Activated CD8-positive, alpha-beta memory T cell treated with anti-CD3 and anti-CD28 coated beads for 36 hours (primary cell): ENCODE measurements around the gene MRO. TPM values are rescaled to one million over a fixed set of nuclear protein-coding genes. Genes with fewer than 3 reads are reported as not detected.

Source experiments
- CTCF ChIA-PET: fragments of 350-600 bp; sonication (Branson Sonifier 250); formaldehyde crosslinking; loops from one replicate; lab custom pipeline; 2021; ENCODE audit warnings: antibody characterized with exemption; lab: Charles Lee
- POLR2A ChIA-PET: fragments of 350-600 bp; sonication (Branson Sonifier 250); formaldehyde crosslinking; loops from one replicate; lab custom pipeline; 2021; ENCODE audit warnings: antibody characterized with exemption; lab: Charles Lee
- total RNA-seq, 2 experiments: library from RNA; stranded (reverse); gene quantifications; one replicate each; pipeline ENCODE4 v1.2.3, GENCODE V29; 2021

The MRO gene
- total RNA-seq, 2 experiments from 2014 or later: not detected

- CTCF ChIA-PET: no interaction called here
Measured at GRCh38 chr18:50751490-50751889, 68.3 kb downstream of the MRO start.

GRCh38 chr18:50750546-50750945 is 69.3 kb downstream of the MRO start:
- ChIA-PET CTCF (no interaction called here), POLR2A (no interaction called here)

More at GRCh38 chr18:50751490-50751889, 68.3 kb downstream of the MRO start:
- POLR2A ChIA-PET: no interaction called here

- ChIA-PET POLR2A (no interaction called here), CTCF (no interaction called here)
Measured at GRCh38 chr18:50749945-50750344, 69.9 kb downstream of the MRO start.

GRCh38 chr18:50749421-50749820 is 70.4 kb downstream of the MRO start:
- POLR2A ChIA-PET: no interaction called here
- CTCF ChIA-PET: no interaction called here

- CTCF ChIA-PET: no interaction called here
- POLR2A ChIA-PET: no interaction called here
Measured at GRCh38 chr18:50748243-50749229, 71.3 kb downstream of the MRO start.

- CTCF ChIA-PET: no interaction called here
- POLR2A ChIA-PET: no interaction called here
Measured at GRCh38 chr18:50747849-50748242, 72.0 kb downstream of the MRO start.

- POLR2A ChIA-PET: no interaction called here
- CTCF ChIA-PET: no interaction called here
Measured at GRCh38 chr18:50745945-50746344, 73.9 kb downstream of the MRO start.

Other genes with a start within 250 kb of the MRO start
- gene ME2, start 59.1 kb upstream of the MRO start, total RNA-seq: 100 to 1,000 TPM; 131 to 132 TPM
- gene ELAC1, start 148.0 kb upstream of the MRO start, total RNA-seq: 1 to 10 TPM; 8.2 to 9.5 TPM
- 10 to 100 TPM; 75.3 to 78.6 TPM for gene SMAD4, start 210.2 kb upstream of the MRO start, total RNA-seq